Upper lobe of left lung (tissue), 4 donors: Measurements from ENCODE around the gene DIAPH2.

ENCODE experiments used
- EP300 ChIP-seq, 4 donors: sonication (generic); formaldehyde crosslinking; IDR thresholded peaks; one replicate each; pipeline ENCODE4 v1.5.1; 2017; ENCODE audit warnings: antibody characterized with exemption in 4 of 4, control low read depth in 2 of 4
- POLR2A ChIP-seq, 4 donors: fragments of 450-650 bp; IDR thresholded peaks; one replicate each; pipeline ENCODE4 v1.5.1; 2016 to 2017; ENCODE audit warnings: antibody characterized with exemption in 4 of 4, mild to moderate bottlenecking in 2 of 4
- POLR2AphosphoS5 ChIP-seq, 2 donors: sonication (generic); formaldehyde crosslinking; IDR thresholded peaks; one replicate each; pipeline ENCODE4 v1.5.1; 2017; ENCODE audit warnings: antibody characterized with exemption in 2 of 2
- TF ChIP-seq, protein P1 (sequence below), 6 experiments: fragments of 450-650 bp in 4 of 6; fragments of 200-600 bp in 2 of 6; sonication (generic) in 2 of 6; IDR thresholded peaks; one replicate each; pipeline ENCODE4 v1.5.1; 2016 to 2019; ENCODE audit warnings: antibody characterized with exemption in 6 of 6

DNA sequence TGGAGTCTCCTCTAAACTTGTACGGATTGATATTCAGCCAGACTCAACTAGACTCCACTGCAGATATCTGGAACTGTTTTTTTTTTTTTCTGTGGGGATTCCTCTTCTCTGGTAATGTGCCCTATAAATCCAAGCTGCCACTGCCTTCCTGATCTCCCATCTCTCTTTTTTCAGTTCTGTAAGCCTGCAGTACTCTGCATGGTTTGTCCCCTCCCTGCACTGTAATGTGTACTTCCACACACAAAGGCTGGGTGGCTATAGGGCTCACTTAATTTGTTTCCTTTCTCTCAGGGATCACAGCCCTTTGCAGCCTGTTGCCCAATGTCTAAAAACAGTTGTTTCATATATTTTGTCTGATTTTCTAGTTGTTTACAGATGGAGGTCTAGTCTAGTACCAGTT is 114.3 kb downstream of the DIAPH2 start:
- TF ChIP-seq POLR2AphosphoS5 (IDR thresholded peaks at IDR 0.05) (no peak), POLR2A (IDR thresholded peaks at IDR 0.05) (no peak), EP300 (IDR thresholded peaks at IDR 0.05) (no peak)
- TF ChIP-seq, protein P1, sequence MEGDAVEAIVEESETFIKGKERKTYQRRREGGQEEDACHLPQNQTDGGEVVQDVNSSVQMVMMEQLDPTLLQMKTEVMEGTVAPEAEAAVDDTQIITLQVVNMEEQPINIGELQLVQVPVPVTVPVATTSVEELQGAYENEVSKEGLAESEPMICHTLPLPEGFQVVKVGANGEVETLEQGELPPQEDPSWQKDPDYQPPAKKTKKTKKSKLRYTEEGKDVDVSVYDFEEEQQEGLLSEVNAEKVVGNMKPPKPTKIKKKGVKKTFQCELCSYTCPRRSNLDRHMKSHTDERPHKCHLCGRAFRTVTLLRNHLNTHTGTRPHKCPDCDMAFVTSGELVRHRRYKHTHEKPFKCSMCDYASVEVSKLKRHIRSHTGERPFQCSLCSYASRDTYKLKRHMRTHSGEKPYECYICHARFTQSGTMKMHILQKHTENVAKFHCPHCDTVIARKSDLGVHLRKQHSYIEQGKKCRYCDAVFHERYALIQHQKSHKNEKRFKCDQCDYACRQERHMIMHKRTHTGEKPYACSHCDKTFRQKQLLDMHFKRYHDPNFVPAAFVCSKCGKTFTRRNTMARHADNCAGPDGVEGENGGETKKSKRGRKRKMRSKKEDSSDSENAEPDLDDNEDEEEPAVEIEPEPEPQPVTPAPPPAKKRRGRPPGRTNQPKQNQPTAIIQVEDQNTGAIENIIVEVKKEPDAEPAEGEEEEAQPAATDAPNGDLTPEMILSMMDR (IDR thresholded peaks at IDR 0.05) = no peak
